IMR-90 (cell line): ENCODE results near the gene TNNC1.

ENCODE experiments used
- BHLHE40 ChIP-seq: fragments of 150-350 bp; IDR thresholded peaks from 2 replicates; pipeline ENCODE4 v1.6.1; 2016; ENCODE audit warnings: mild to moderate bottlenecking, low read depth, low read length
- CEBPB ChIP-seq: IDR thresholded peaks from 2 replicates; pipeline ENCODE4 v1.6.1; 2012; ENCODE audit warnings: low read depth, low read length, improper control_type of control experiment
- CTCF ChIP-seq: conservative IDR thresholded peaks from 2 replicates; pipeline ENCODE4 v1.5.1; 2012; ENCODE audit warnings: mild to moderate bottlenecking, low read depth, low read length, improper control_type of control experiment
- FOS ChIP-seq: fragments of 150-350 bp; IDR thresholded peaks from 2 replicates; pipeline ENCODE4 v1.6.1; 2016; ENCODE audit warnings: low read depth, low read length
- MAFK ChIP-seq: IDR thresholded peaks from 2 replicates; pipeline ENCODE4 v1.6.1; 2012; ENCODE audit warnings: low read depth, low read length, improper control_type of control experiment
- MAZ ChIP-seq: IDR thresholded peaks from 2 replicates; pipeline ENCODE4 v1.6.1; 2012; ENCODE audit warnings: low read depth, mild to moderate bottlenecking, low read length, improper control_type of control experiment, moderate library complexity, borderline replicate concordance
- MXI1 ChIP-seq: IDR thresholded peaks from 2 replicates; pipeline ENCODE4 v1.6.1; 2012; ENCODE audit warnings: low read depth, mild to moderate bottlenecking, low read length, moderate library complexity, borderline replicate concordance
- NFE2L2 ChIP-seq: fragments of 150-350 bp; IDR thresholded peaks from 2 replicates; pipeline ENCODE4 v1.6.1; 2016; ENCODE audit warnings: low read depth, mild to moderate bottlenecking, low read length
- POLR2A ChIP-seq: IDR thresholded peaks from 2 replicates; pipeline ENCODE4 v1.6.1; 2012; ENCODE audit warnings: mild to moderate bottlenecking, low read depth, low read length
- RAD21 ChIP-seq: IDR thresholded peaks from 2 replicates; pipeline ENCODE4 v1.6.1; 2012; ENCODE audit warnings: low read length, improper control_type of control experiment
- SMC3 ChIP-seq: fragments of 150-350 bp; IDR thresholded peaks from 2 replicates; pipeline ENCODE4 v1.6.1; 2016; ENCODE audit warnings: low read depth, mild to moderate bottlenecking, antibody characterized with exemption, low read length, moderate library complexity
- TF ChIP-seq, protein P1 (sequence below): fragments of 150-350 bp; IDR thresholded peaks from 2 replicates; pipeline ENCODE4 v1.6.1; 2016; ENCODE audit warnings: low read depth, mild to moderate bottlenecking, low read length, moderate library complexity, borderline replicate concordance
- TF ChIP-seq, protein P2 (sequence below): fragments of 150-350 bp; IDR thresholded peaks from 2 replicates; pipeline ENCODE4 v1.6.1; 2017; ENCODE audit warnings: mild to moderate bottlenecking, antibody characterized with exemption, low read length, low read depth

- TF ChIP-seq MAFK = no peak
- no peak for TF ChIP-seq CTCF
- no peak for TF ChIP-seq POLR2A
- TF ChIP-seq RAD21 = no peak
- TF ChIP-seq CEBPB = no peak
- TF ChIP-seq BHLHE40 = no peak
- TF ChIP-seq MXI1 = no peak
- no peak for TF ChIP-seq FOS
- no peak for TF ChIP-seq SMC3
- TF ChIP-seq, protein P1, sequence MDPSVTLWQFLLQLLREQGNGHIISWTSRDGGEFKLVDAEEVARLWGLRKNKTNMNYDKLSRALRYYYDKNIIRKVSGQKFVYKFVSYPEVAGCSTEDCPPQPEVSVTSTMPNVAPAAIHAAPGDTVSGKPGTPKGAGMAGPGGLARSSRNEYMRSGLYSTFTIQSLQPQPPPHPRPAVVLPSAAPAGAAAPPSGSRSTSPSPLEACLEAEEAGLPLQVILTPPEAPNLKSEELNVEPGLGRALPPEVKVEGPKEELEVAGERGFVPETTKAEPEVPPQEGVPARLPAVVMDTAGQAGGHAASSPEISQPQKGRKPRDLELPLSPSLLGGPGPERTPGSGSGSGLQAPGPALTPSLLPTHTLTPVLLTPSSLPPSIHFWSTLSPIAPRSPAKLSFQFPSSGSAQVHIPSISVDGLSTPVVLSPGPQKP = no peak
- TF ChIP-seq, protein P2, sequence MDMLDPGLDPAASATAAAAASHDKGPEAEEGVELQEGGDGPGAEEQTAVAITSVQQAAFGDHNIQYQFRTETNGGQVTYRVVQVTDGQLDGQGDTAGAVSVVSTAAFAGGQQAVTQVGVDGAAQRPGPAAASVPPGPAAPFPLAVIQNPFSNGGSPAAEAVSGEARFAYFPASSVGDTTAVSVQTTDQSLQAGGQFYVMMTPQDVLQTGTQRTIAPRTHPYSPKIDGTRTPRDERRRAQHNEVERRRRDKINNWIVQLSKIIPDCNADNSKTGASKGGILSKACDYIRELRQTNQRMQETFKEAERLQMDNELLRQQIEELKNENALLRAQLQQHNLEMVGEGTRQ = no peak
- no peak for TF ChIP-seq NFE2L2
- TF ChIP-seq MAZ = no peak
Measured at GRCh38 chr3:52415800-52416199, 38.0 kb downstream of the TNNC1 start.
